ENCODE data around the gene SH3PXD2A. TPM values are rescaled to one million over a fixed set of nuclear protein-coding genes. Genes with fewer than 3 reads are reported as not detected.
A peak's percentile ranks its signal among the peaks of the same experiment; 100 is the strongest.

Gene SH3PXD2A
- total RNA-seq, 1 experiment from 2014 or later = 4.5 TPM

GRCh38 chr10:103847909-103848468, 7.4 kb downstream of the SH3PXD2A start:
- Histone ChIP-seq H3K18ac (ENCODE audit: insufficient read length, low read depth, low read length) (no peak overlapping the region), H2AFZ (ENCODE audit: low read length) (no peak overlapping the region), H3K4ac (ENCODE audit: low read depth, low read length) (no peak overlapping the region), H2AK5ac (ENCODE audit: insufficient read length, low read length) (no peak overlapping the region), H3K79me1 (ENCODE audit: insufficient read depth, low read depth, low read length, poor library complexity, severe bottlenecking) (no peaks in the 10 kb centered on the region), H2BK120ac (ENCODE audit: low read depth, low read length, poor library complexity, severe bottlenecking) (no peak overlapping the region), H3K56ac (ENCODE audit: insufficient read length, low read depth, low read length) (no peak overlapping the region), H4K8ac (replicated peaks; ENCODE audit: insufficient read length, low read depth, low read length) (no peak overlapping the region), H2BK5ac (ENCODE audit: insufficient read length, low read length) (no peak overlapping the region), H3K27ac (ENCODE audit: insufficient read length, low read depth, low read length) (no peak overlapping the region), H4K5ac (ENCODE audit: insufficient read length, low read depth, low read length) (no peak overlapping the region), H3K23ac (ENCODE audit: insufficient read length, low read depth, low read length) (no peak overlapping the region), H2BK15ac (ENCODE audit: low read depth, low read length) (no peak overlapping the region), H3K79me2 (ENCODE audit: insufficient read depth, low read length) (no peaks in the 10 kb centered on the region), H3K27me3 (ENCODE audit: insufficient read depth, low read length) (no peaks in the 10 kb centered on the region), H4K20me1 (ENCODE audit: control insufficient read depth, insufficient read depth, insufficient read length) (no peaks in the 10 kb centered on the region), H3K14ac (ENCODE audit: insufficient read depth, low read length) (no peak overlapping the region), H3K9me3 (ENCODE audit: control insufficient read depth, low read depth, low read length) (no peaks in the 10 kb centered on the region), H3K4me2 (ENCODE audit: insufficient read depth, insufficient read length, low read length) (no peak overlapping the region), H3K4me1 (ENCODE audit: insufficient read depth, low read length) (no peaks in the 10 kb centered on the region), H2BK20ac (ENCODE audit: low read depth, low read length, poor library complexity, severe bottlenecking) (no peak overlapping the region), H2BK12ac (ENCODE audit: insufficient read length, low read depth, low read length) (no peak overlapping the region), H3K23me2 (ENCODE audit: insufficient read length, low read depth, low read length, poor library complexity, severe bottlenecking) (no peaks in the 10 kb centered on the region), H4K91ac (ENCODE audit: insufficient read length, low read depth, low read length) (no peak overlapping the region), H3T11ph (ENCODE audit: low read length) (no peak overlapping the region), H3K9ac (ENCODE audit: extremely low read depth, insufficient read length, low read length) (no peak overlapping the region)
- Mint-ChIP-seq H3K27me3 (ENCODE audit: low read depth) (peaks cover 14% of the 10 kb centered on the region), H3K36me3 (ENCODE audit: insufficient read depth in 1 of 3, low read depth in 3 of 3) (no peaks in the 10 kb centered on the region), H3K27ac (no peak overlapping the region), H3K4me3 (no peak overlapping the region), H3K9me3 (no peaks in the 10 kb centered on the region), H3K4me1 (peaks cover 19 to 20% of the 10 kb centered on the region in 2 experiments)
- peak; percentile 53 for TF ChIP-seq CTCF (conservative IDR thresholded peaks at IDR 0.05)
- peak; percentile 56 for DNase-seq
- WGBS (ENCODE audit: extremely low coverage, insufficient read length, low lambda C conversion rate) = no CpG with 5 or more reads among the region's 8 CpGs

Measured in H9 (cell line).